ENCODE data around the gene KMT2B.

DNA sequence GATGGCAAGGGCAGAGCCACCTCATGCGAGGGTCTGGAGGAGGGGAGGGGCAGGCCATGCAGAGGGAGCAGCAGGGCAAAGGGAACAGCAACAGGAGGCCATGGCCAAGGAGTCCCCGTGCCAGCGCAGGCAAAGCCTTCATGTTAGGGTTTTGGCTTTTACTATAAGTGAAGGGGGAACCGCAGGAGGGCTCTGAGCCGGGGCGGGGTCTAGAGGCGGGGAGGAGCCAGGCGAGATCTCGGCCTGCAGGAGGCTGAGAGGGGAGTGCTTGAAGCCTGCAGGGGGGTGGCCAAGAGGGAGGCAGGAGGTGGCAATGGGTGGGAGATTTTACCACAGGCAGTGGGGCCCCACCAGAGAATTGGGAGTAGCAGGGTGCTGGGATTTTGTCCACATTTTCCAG lies 63.8 kb downstream of the KMT2B start:
- TF ChIP-seq CTCF (tag by site-specific recombination; IDR thresholded peaks at IDR 0.05) (no peak), SETDB1 (IDR thresholded peaks at IDR 0.05; ENCODE audit: insufficient read length, low read length) (no peak), PRDM1 (tag by site-specific recombination; IDR thresholded peaks at IDR 0.05) (no peak)
- TF ChIP-seq, protein P1, sequence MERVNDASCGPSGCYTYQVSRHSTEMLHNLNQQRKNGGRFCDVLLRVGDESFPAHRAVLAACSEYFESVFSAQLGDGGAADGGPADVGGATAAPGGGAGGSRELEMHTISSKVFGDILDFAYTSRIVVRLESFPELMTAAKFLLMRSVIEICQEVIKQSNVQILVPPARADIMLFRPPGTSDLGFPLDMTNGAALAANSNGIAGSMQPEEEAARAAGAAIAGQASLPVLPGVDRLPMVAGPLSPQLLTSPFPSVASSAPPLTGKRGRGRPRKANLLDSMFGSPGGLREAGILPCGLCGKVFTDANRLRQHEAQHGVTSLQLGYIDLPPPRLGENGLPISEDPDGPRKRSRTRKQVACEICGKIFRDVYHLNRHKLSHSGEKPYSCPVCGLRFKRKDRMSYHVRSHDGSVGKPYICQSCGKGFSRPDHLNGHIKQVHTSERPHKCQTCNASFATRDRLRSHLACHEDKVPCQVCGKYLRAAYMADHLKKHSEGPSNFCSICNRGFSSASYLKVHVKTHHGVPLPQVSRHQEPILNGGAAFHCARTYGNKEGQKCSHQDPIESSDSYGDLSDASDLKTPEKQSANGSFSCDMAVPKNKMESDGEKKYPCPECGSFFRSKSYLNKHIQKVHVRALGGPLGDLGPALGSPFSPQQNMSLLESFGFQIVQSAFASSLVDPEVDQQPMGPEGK (tag by site-specific recombination; IDR thresholded peaks at IDR 0.05), result no peak
